GM18526 (cell line): Measurements from ENCODE around the gene CASP2.

ENCODE experiments used
- POLR2A ChIP-seq: IDR thresholded peaks from 3 replicates; pipeline ENCODE4 v1.6.1; 2011; ENCODE audit not compliant: insufficient read length; ENCODE audit errors: extremely low read depth

The CASP2 gene

GRCh38 chr7:143308632-143309031, 20.5 kb downstream of the CASP2 start:
- no peak for TF ChIP-seq POLR2A

GRCh38 chr7:143314127-143314526, 26.0 kb downstream of the CASP2 start:
- TF ChIP-seq POLR2A: no peak

DNA sequence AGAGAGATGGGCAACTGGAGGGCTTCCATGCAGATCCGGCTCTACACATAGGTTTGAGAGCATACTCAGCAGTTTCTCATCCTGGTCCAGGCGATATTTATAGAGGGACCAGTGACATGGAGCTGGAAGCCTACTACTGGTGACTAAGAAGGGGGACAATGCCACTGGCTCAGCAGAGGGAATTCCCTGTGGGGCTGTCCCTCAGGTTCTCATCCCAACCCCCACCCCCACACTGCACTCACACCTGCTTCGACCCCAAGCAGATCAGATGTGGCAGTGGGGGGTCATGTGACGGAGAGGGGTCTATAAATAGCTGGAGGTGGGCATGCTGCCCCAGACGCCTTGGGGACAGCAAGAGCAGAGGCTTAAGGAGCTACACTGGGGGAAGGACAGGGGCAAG, 27.6 kb downstream of the CASP2 start, which contains the start of gene CLCN1:
TSS of gene CLCN1 (plus strand) at position 336 of the 400 bp plus-strand sequence. CDS start 102 bp downstream, outside the sequence.
- TF ChIP-seq POLR2A: no peak

DNA sequence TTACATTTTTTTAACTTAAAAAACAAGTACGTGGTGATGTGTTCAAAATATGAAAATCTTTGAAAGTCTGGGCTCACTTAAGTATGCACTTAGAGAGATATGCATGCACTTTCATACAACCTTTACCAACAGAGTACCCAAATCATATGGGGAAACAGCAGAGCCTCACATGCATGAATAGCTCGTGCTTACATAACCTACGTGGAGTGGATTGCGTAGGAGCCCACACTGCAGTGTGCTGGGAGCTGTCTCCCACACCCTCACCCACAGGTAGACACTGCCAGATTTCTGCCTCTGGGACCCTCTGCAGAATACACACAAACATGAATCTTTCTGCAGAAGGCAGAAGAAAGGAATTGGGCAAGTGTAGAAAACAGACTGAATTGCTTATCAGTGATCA, 28.3 kb downstream of the CASP2 start:
- TF ChIP-seq POLR2A: no peak

- TF ChIP-seq POLR2A: no peak
Measured at GRCh38 chr7:143318661-143319060, 30.5 kb downstream of the CASP2 start.

- TF ChIP-seq POLR2A: no peak
Measured at GRCh38 chr7:143320620-143321019, 32.5 kb downstream of the CASP2 start.

DNA sequence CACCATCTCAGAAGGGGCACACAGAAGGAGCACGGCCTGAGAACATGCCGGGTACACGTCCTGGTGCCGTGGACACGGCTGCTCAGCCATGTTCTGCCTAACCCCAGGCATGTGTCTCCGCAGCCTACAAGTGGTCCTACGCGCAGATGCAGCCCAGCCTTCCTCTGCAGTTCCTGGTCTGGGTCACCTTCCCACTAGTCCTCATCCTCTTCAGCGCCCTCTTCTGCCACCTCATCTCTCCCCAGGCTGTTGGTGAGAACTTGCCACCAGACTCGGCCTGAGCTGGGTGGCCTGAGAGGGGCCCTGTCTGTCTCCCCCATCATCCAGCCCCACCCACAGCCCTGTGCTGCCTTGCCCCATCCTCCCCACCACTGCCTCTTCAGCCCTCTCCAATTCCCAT, 33.1 kb downstream of the CASP2 start:
- TF ChIP-seq POLR2A: no peak

DNA sequence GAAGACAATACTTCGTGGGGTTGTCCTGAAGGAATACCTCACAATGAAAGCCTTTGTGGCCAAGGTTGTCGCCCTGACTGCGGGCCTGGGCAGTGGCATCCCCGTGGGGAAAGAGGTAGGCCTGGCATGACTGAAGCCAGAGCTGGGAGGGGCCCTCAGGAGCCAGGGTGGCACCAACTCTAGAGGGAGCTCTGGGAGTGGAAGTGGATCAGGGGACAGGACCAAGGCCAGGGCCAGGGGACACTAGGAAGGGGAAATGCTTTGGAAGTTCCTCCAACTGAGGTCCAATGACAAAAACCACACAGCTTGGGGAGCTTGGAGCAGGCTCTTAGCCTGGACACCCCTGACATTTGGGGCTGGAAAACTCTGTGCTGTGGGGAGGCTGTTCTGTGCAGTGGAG, 33.6 kb downstream of the CASP2 start:
- TF ChIP-seq POLR2A: no peak

DNA sequence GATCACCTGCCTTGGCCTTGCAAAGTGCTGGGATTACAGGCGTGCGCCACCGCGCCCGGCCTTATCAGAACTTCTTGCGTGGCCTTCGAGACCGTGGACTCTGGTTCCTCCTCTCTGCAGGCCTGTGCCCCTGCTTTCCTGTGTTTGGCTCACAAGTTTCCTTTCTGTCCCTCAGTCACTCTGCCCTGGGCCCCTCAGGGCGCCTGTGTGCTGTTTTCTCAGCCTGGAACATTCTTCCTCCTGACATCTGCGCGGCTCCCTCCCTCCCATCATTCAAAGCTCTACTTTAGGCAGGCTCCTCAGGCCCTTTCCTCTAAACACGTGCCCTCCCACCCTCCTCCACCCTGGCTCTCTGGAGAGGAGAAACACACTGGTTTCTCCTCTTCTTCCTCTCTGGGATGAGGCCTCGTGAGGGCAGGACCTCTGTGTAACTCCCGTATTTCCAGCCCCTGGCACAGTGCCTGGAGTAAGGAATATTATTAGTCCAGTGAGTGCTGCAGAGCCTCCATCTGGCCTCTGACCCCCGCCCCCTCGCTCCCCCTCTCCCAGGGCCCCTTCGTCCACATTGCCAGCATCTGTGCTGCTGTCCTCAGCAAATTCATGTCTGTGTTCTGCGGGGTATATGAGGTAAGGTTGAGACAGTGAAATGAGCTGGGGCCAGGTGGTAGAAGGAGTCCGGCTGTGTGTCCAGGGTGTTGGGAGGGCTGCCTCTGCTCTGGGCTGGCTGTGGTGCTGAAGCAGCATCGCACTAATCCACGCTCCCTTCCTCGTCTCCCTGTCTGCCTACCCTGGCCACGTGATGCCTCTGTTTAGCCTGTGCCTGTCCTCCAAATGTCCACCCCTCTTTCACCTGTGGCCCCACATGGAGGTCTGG, 34.8 kb downstream of the CASP2 start:
- TF ChIP-seq POLR2A: no peak

GRCh38 chr7:143323653-143324052, 35.5 kb downstream of the CASP2 start:
- TF ChIP-seq POLR2A: no peak

- TF ChIP-seq POLR2A: no peak
Measured at GRCh38 chr7:143325240-143325639, 37.1 kb downstream of the CASP2 start.

DNA sequence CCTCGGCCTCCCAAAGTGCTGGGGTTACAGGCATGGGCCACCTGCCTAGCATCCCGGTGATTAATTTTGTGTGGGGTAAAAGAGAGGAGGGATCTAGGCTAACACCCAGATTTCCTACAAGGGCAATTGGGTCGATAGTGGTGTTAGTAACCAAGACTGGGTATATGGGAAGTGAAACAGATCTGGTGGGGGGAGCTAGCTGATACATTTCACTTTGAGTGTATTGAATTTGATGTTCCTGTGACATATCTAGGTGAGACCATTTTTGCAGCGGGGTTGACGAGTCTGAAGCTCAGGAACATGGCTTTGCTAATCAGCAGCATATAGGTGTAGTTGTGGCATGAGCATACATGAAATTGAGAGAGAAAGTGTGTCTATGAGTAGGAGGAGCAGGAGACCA, 39.8 kb downstream of the CASP2 start:
- no peak for TF ChIP-seq POLR2A

GRCh38 chr7:143329471-143330170, 41.5 kb downstream of the CASP2 start:
- no peak for TF ChIP-seq POLR2A

DNA sequence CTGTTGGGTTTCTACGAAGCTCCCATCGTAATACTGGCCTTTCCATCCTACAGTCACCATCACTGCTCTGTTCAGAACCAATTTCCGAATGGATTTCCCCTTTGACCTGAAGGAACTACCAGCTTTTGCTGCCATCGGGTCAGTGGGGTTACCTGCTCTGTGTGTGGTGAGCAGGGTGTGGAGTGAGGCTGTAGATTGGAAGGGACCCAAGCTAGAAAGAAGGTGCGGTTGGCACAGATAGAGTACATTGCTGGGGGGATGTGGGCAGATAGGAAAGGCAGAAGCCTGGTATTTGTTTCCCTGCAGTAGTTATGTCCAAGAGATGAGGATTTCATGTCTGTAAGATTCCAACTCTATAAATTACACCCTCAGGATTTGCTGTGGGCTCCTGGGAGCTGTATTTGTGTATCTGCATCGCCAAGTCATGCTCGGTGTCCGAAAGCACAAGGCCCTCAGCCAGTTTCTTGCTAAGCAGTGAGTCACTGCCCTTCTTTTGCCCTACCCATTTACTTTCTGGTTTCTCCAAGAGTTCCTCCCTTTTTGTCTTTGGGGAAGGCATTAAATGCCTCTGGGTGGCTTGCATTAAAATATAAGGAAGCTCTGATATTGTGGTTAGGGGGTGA, 43.1 kb downstream of the CASP2 start:
- TF ChIP-seq POLR2A: no peak

- TF ChIP-seq POLR2A: no peak
Measured at GRCh38 chr7:143334244-143334643, 46.1 kb downstream of the CASP2 start.

GRCh38 chr7:143337216-143337615, 49.1 kb downstream of the CASP2 start:
- TF ChIP-seq POLR2A: no peak
